ENCODE measurements around the gene CREG2.

CREG2 gene

GRCh38 chr2:101367508-101367907 is 19.8 kb downstream of the CREG2 start:
- H3K27ac ChIP-seq (ENCODE audit: low read length) = no peak overlapping the region
- H3K9ac ChIP-seq (ENCODE audit: low read depth, low read length) = no peak overlapping the region
- H3K4me3 ChIP-seq (ENCODE audit: low read length) = no peak overlapping the region
- H3K36me3 ChIP-seq (ENCODE audit: insufficient read depth, low read depth, low read length) = no peaks in the 10 kb centered on the region
- no peaks in the 10 kb centered on the region for H3K27me3 ChIP-seq (ENCODE audit: insufficient read depth, low read length)
- H3K4me1 ChIP-seq (ENCODE audit: insufficient read depth, low read length) = peaks cover 4% of the 10 kb centered on the region; the same call in 1 of the 2 replicates
- H3K9me3 ChIP-seq (ENCODE audit: insufficient read depth, low read depth, low read length) = no peaks in the 10 kb centered on the region

DNA sequence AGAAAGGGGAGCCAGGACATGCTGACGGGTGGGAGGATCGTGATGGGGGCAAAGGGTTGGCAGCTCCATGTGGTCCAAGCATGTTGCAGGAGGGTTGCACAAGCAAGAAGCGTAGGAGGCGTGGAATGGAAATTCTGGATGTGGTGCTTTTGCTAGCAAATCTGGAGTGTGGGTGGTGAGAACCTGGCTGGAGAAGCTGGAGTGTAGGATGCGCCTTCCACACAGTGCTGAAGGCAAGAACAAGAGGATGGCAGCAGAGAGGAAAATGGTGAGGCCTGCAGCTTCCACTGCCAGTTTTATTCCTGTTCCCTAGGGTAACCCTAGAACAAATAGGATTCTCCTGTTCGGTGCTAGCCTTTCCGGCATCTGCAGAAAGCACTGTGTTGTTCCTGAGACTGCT is 22.4 kb downstream of the CREG2 start:
- Histone ChIP-seq H3K27me3 (ENCODE audit: insufficient read depth, low read length) (no peaks in the 10 kb centered on the region), H3K9me3 (ENCODE audit: insufficient read depth, low read depth, low read length) (no peaks in the 10 kb centered on the region), H3K4me1 (ENCODE audit: insufficient read depth, low read length) (peaks cover 6% of the 10 kb centered on the region; the same call in 1 of the 2 replicates), H3K36me3 (ENCODE audit: insufficient read depth, low read depth, low read length) (no peaks in the 10 kb centered on the region), H3K4me3 (ENCODE audit: low read length) (no peak overlapping the region), H3K9ac (ENCODE audit: low read depth, low read length) (no peak overlapping the region), H3K27ac (ENCODE audit: low read length) (no peak overlapping the region)

DNA sequence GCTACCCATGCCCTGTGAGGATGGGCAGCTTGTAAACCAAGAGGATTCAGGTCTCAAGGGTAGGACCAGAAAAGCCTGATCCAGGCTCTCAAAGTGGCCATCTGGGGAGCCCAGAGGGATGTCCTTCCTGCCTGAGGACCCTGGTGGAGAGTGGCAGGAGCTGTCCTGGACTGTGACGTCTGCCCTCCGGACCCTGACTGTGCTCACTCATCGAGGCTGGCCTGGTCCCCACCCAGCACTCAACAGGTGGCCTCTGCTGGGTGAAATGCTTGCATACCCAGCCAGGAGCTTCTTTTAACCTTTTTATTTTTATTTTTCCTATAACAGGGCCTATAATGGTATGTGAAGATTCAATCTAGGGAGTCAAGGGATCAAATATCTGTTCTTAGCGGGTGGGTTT is 24.5 kb downstream of the CREG2 start:
- no peak overlapping the region for H3K9ac ChIP-seq (ENCODE audit: low read depth, low read length)
- no peaks in the 10 kb centered on the region for H3K27me3 ChIP-seq (ENCODE audit: insufficient read depth, low read length)
- H3K27ac ChIP-seq (ENCODE audit: low read length) = no peak overlapping the region
- no peaks in the 10 kb centered on the region for H3K36me3 ChIP-seq (ENCODE audit: insufficient read depth, low read depth, low read length)
- no peaks in the 10 kb centered on the region for H3K9me3 ChIP-seq (ENCODE audit: insufficient read depth, low read depth, low read length)
- H3K4me3 ChIP-seq (ENCODE audit: low read length) = no peak overlapping the region
- H3K4me1 ChIP-seq (ENCODE audit: insufficient read depth, low read length) = peaks cover 8% of the 10 kb centered on the region; the same call in 1 of the 2 replicates

DNA sequence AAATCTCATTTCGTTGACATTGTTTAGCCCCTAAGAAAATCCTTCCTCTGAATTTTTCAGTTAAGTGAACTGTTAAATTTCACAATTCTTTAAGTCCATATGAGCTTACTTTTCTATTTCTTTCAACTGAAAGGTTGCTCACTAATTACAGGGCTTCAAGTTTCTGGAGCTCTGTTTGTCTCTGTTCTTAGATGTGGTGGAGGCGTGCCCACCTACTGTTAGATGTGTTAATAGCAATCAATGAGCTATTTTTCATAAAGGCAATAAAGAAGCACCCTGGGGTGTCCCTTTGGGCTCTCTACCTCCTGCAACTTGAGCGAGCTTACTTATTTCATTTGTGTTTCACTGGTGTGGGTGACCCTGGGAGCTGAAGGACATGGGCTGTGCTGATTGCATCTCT is 25.0 kb downstream of the CREG2 start:
- peaks cover 8% of the 10 kb centered on the region; the same call in 1 of the 2 replicates for H3K4me1 ChIP-seq (ENCODE audit: insufficient read depth, low read length)
- no peak overlapping the region for H3K27ac ChIP-seq (ENCODE audit: low read length)
- H3K36me3 ChIP-seq (ENCODE audit: insufficient read depth, low read depth, low read length) = no peaks in the 10 kb centered on the region
- no peak overlapping the region for H3K4me3 ChIP-seq (ENCODE audit: low read length)
- no peaks in the 10 kb centered on the region for H3K9me3 ChIP-seq (ENCODE audit: insufficient read depth, low read depth, low read length)
- H3K27me3 ChIP-seq (ENCODE audit: insufficient read depth, low read length) = no peaks in the 10 kb centered on the region
- no peak overlapping the region for H3K9ac ChIP-seq (ENCODE audit: low read depth, low read length)

GRCh38 chr2:101361522-101361921 is 25.8 kb downstream of the CREG2 start:
- Histone ChIP-seq H3K36me3 (ENCODE audit: insufficient read depth, low read depth, low read length) (no peaks in the 10 kb centered on the region), H3K27me3 (ENCODE audit: insufficient read depth, low read length) (no peaks in the 10 kb centered on the region), H3K9ac (ENCODE audit: low read depth, low read length) (no peak overlapping the region), H3K4me1 (ENCODE audit: insufficient read depth, low read length) (peaks cover 8% of the 10 kb centered on the region; the same call in 1 of the 2 replicates), H3K4me3 (ENCODE audit: low read length) (no peak overlapping the region), H3K27ac (ENCODE audit: low read length) (no peak overlapping the region), H3K9me3 (ENCODE audit: insufficient read depth, low read depth, low read length) (no peaks in the 10 kb centered on the region)

GRCh38 chr2:101361121-101361520 is 26.2 kb downstream of the CREG2 start:
- Histone ChIP-seq H3K4me1 (ENCODE audit: insufficient read depth, low read length) (peaks cover 8% of the 10 kb centered on the region; the same call in 1 of the 2 replicates), H3K9ac (ENCODE audit: low read depth, low read length) (no peak overlapping the region), H3K9me3 (ENCODE audit: insufficient read depth, low read depth, low read length) (no peaks in the 10 kb centered on the region), H3K4me3 (ENCODE audit: low read length) (no peak overlapping the region), H3K27me3 (ENCODE audit: insufficient read depth, low read length) (no peaks in the 10 kb centered on the region), H3K36me3 (ENCODE audit: insufficient read depth, low read depth, low read length) (no peaks in the 10 kb centered on the region), H3K27ac (ENCODE audit: low read length) (no peak overlapping the region)

DNA sequence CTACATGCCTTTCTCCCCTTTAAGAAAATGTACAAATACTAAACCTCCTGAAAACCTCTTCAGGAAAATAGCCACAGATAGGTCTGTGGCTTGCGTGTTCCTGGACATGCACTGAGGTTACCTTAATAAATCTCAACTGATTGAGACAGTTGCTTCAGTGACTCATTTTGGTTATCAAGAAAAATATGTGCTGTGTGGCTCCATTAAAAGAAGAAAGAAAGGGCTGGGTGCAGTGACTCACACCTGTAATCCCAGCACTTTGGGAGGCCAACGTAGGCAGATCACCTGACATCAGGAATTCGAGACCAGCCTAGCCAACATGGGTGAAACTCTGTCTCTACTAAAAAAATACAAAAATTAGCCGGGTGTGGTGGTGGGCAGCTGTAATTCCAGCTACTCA is 27.1 kb downstream of the CREG2 start:
- Histone ChIP-seq H3K36me3 (ENCODE audit: insufficient read depth, low read depth, low read length) (no peaks in the 10 kb centered on the region), H3K9ac (ENCODE audit: low read depth, low read length) (no peak overlapping the region), H3K27me3 (ENCODE audit: insufficient read depth, low read length) (no peaks in the 10 kb centered on the region), H3K4me3 (ENCODE audit: low read length) (no peak overlapping the region), H3K27ac (ENCODE audit: low read length) (no peak overlapping the region), H3K4me1 (ENCODE audit: insufficient read depth, low read length) (peaks cover 8% of the 10 kb centered on the region; the same call in 1 of the 2 replicates), H3K9me3 (ENCODE audit: insufficient read depth, low read depth, low read length) (no peaks in the 10 kb centered on the region)

DNA sequence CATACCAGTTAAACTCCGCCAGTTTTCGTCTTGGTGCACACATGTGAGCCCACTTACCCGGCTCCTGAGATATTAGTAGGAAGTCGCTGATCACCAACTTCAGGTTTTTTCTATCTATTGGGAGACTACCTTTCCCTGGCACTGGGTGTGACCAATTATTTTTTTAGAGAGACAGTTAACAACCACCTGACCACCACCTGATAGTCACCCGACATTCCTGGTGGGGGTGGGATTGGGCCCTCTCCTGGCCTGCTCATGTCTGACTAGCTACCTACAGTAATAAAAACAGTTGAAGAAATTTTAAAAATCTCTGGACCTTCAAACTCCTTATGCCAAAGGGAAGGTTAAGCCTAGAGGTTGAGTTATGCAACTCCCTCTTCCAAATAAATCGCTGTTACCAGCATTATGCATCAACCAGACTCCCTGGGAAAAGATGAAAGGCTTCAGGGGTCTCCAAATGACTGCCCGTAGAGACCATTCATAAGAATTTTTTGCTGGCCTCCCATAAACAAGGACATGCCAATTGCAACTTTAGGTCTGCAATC is 27.8 kb downstream of the CREG2 start:
- Histone ChIP-seq H3K27me3 (ENCODE audit: insufficient read depth, low read length) (no peaks in the 10 kb centered on the region), H3K27ac (ENCODE audit: low read length) (no peak overlapping the region), H3K36me3 (ENCODE audit: insufficient read depth, low read depth, low read length) (no peaks in the 10 kb centered on the region), H3K9me3 (ENCODE audit: insufficient read depth, low read depth, low read length) (no peaks in the 10 kb centered on the region), H3K4me1 (ENCODE audit: insufficient read depth, low read length) (peaks cover 8% of the 10 kb centered on the region; the same call in 1 of the 2 replicates), H3K4me3 (ENCODE audit: low read length) (no peak overlapping the region), H3K9ac (ENCODE audit: low read depth, low read length) (no peak overlapping the region)

- Histone ChIP-seq H3K4me3 (ENCODE audit: low read length) (no peak overlapping the region), H3K36me3 (ENCODE audit: insufficient read depth, low read depth, low read length) (no peaks in the 10 kb centered on the region), H3K4me1 (ENCODE audit: insufficient read depth, low read length) (peaks cover 5% of the 10 kb centered on the region; the same call in 1 of the 2 replicates), H3K27ac (ENCODE audit: low read length) (no peak overlapping the region), H3K27me3 (ENCODE audit: insufficient read depth, low read length) (no peaks in the 10 kb centered on the region), H3K9ac (ENCODE audit: low read depth, low read length) (no peak overlapping the region), H3K9me3 (ENCODE audit: insufficient read depth, low read depth, low read length) (no peaks in the 10 kb centered on the region)
Observed at GRCh38 chr2:101357376-101357775, 29.9 kb downstream of the CREG2 start.

GRCh38 chr2:101356521-101356920 is 30.8 kb downstream of the CREG2 start:
- Histone ChIP-seq H3K27ac (ENCODE audit: low read length) (no peak overlapping the region), H3K36me3 (ENCODE audit: insufficient read depth, low read depth, low read length) (no peaks in the 10 kb centered on the region), H3K9ac (ENCODE audit: low read depth, low read length) (no peak overlapping the region), H3K4me1 (ENCODE audit: insufficient read depth, low read length) (peaks cover 5% of the 10 kb centered on the region; the same call in 1 of the 2 replicates), H3K27me3 (ENCODE audit: insufficient read depth, low read length) (no peaks in the 10 kb centered on the region), H3K4me3 (ENCODE audit: low read length) (no peak overlapping the region), H3K9me3 (ENCODE audit: insufficient read depth, low read depth, low read length) (no peaks in the 10 kb centered on the region)

GRCh38 chr2:101356055-101356454 is 31.2 kb downstream of the CREG2 start:
- Histone ChIP-seq H3K4me1 (ENCODE audit: insufficient read depth, low read length) (peaks cover 5% of the 10 kb centered on the region; the same call in 1 of the 2 replicates), H3K9ac (ENCODE audit: low read depth, low read length) (no peak overlapping the region), H3K27me3 (ENCODE audit: insufficient read depth, low read length) (no peaks in the 10 kb centered on the region), H3K27ac (ENCODE audit: low read length) (no peak overlapping the region), H3K9me3 (ENCODE audit: insufficient read depth, low read depth, low read length) (no peaks in the 10 kb centered on the region), H3K36me3 (ENCODE audit: insufficient read depth, low read depth, low read length) (no peaks in the 10 kb centered on the region), H3K4me3 (ENCODE audit: low read length) (no peak overlapping the region)

DNA sequence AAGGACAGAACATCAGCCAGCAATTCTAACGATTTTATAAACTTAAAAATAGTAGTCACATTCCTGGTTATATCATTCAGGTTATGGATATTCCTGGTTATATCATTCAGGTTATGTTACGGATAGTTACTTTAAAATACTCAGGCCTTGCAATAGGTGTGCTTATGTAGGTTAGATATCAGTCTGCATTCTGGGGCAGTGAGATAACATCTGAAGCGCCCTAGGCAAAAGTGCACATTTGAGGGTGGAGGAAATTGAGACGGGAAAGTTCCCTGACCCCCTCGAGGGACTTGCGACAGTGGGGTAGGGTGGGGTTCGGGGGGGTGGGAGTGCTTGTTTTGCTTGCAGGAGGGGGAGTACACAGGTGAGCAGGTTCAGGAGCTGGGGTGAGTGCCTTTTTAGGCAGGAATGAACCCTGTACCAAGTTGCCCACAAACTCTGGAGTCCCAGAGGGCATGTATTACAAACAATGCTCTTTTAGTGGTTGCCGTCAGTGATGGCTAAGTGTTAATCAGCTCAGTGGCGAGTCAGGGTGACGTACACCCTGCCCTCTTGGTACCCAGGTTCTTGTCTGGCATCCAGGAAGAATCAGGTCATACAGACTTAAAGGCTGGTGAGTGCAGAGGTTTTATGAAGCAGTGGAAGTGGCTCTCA is 31.8 kb downstream of the CREG2 start:
- no peak overlapping the region for H3K27ac ChIP-seq (ENCODE audit: low read length)
- peaks cover 5% of the 10 kb centered on the region; the same call in 1 of the 2 replicates for H3K4me1 ChIP-seq (ENCODE audit: insufficient read depth, low read length)
- H3K27me3 ChIP-seq (ENCODE audit: insufficient read depth, low read length) = no peaks in the 10 kb centered on the region

More for the DNA sequence above, 31.8 kb downstream of the CREG2 start:
- Histone ChIP-seq H3K9ac (ENCODE audit: low read depth, low read length) (no peak overlapping the region), H3K36me3 (ENCODE audit: insufficient read depth, low read depth, low read length) (no peaks in the 10 kb centered on the region), H3K4me3 (ENCODE audit: low read length) (no peak overlapping the region), H3K9me3 (ENCODE audit: insufficient read depth, low read depth, low read length) (no peaks in the 10 kb centered on the region)
